Measurements from ENCODE around the gene RNF227.
A peak's percentile ranks its signal among the peaks of the same experiment; 100 is the strongest.
"Not testable (repeated sequence)": the region's sequence is repeated elsewhere in the genome, so short reads cannot be mapped to it uniquely, and the experiment has no call there.

RNF227 gene

GRCh38 chr17:7915611-7916384 lies at the start of gene RNF227:
RNF227 (minus strand) TSS chr17:7916289; CDS start chr17:7916195, 94 bp downstream.
- FAIRE-seq (peak; percentile 86), DNase-seq (ENCODE audit: insufficient read length, low spot score) (peak; percentile 76)

DNA sequence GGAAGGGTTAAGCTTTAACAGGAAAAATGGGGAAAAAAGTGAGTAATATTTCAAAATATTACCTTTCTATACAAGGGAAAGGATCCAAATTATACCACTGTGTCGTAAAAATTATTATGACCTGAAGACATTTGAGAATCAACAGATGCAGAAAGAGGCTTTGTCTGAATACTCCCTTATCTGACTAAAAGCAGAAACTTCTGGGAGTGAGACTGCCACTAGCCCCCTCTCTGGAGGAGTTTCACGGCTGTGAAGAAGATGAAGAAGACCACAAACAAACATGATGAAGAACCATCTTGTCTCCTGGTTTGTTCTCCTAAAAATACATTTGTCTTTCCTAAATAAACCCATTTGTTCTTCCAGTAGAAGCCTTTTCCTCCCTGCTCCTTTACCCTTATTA lies 45.3 kb upstream of the RNF227 start:
- DNase-seq (ENCODE audit: insufficient read length, low spot score) (no peak), FAIRE-seq (no peak)

- FAIRE-seq (no peak), DNase-seq (ENCODE audit: insufficient read length, low spot score) (no peak)
Measured at GRCh38 chr17:7959503-7960253, 43.6 kb upstream of the RNF227 start.

DNA sequence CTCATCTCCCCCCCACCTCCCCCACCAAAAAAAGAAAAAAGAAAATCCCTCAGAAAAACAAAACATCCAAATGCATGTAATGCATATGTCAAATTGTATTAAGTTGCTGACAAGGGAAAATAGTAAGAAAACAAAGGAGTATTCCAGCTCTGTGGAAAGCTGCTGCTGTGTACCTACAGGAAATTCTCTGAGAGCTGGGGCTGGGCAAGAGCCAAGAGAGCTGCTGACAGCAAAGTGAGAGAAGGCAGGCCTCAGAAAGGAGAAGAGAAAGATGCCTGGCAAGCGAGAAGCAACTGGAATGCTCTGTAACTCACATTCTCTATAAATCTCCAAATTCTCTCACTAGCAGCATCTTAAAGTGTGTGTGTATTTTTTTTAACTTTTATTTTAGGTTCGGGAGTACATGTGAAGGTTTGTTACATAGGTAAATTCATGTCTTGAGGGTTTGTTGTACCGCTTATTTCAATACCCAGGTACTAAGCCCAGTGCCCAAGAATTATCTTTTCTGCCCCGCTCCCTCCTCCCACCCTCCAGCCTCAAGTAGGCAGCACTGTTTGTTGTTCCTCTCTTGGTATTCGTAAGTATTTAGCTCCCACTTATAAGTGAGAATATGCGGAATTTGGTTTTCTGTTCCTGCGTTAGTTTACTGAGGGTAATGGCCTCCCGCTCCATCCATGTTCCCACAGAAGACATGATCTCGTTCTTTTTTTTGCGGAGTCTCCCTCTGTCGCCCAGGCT lies 40.3 kb upstream of the RNF227 start:
- DNase-seq (ENCODE audit: insufficient read length, low spot score) (no peak), FAIRE-seq (no peak)

DNA sequence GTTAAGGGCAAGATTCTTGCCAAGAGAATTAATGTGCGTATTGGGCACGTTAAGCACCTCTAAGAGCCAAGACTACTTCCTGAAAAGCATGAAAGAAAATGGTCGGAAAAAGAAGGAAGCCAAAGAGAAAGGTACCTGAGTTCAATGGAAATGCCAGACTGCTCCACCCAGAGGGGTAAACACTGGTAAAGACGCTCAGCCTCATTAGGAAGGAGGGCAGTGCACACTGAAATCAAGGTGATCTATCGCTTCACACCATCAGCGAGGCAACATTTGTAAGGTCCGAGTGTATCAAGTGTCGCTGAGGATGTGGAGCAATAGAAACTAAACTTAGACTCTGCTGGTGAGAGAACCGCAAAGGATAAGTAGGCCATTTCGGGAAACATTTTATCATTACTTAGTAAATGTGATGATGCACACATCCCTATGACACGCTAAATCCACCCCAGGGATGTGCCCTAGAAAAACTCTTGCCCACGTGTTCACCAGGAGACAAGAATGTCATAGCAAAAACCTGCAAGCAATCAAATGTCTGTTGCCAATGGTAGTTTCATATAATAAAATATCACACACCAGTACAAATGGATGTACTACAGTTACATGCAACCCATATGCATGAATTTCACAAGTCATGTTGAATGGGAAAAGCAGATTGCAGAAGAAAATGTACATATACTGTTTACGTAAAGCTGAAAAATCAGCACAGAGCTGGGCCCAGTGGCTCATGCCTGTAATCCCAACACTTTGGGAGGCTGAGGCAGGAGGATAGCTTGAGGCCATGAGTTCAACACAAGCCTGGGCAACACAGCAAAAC lies 39.5 kb upstream of the RNF227 start:
- DNase-seq (ENCODE audit: insufficient read length, low spot score) = no peak
- FAIRE-seq = no peak

DNA sequence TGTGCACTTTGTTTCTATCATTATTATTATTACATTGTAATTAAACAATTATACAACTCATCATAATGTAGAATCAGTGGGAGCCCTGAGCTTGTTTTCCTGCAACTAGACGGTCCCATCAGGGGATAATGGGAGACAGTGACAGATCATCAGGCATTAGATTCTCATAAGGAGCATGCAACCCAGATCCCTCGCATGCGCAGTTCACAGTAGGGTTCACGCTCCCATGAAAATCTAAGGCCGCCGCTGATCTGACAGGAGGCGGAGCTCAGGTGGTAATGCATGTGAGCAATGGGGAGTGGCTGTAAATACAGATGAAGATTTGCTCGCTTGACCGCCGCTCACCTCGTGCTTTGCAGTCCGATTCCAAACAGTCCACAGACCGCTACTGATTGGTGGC lies 37.2 kb upstream of the RNF227 start:
- DNase-seq (ENCODE audit: insufficient read length, low spot score); FAIRE-seq: not testable (repeated sequence)

DNA sequence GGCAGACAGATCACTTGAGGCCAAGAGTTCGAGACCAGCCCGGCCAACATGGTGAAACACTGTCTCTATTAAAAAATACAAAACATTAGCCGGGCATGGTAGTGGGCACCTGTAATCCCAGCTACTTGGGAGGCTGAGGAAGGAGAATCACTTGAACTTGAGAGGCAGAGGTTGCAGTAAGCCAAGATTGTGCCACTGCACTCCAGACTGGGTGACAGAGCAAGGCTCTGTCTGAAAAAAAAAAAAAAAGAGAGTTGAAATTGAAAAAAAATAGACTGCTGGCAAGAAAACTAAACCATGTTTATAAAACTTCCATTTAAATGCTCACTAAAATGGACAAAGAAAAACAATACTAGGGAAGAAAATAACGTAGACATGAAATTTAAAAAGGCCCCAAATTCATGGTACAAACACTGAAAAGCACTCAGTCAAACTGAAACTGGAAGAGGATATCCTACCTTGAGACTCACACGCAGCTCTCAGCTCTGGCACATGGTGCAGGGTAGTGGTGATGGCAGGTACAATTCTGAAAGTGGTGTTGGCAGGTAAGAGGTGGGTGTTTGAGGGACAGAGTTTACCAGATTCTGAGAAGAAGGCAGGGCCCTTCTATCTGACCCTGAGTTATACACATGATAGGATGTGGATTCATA lies 35.2 kb upstream of the RNF227 start:
- FAIRE-seq = peak; percentile 92
- peak; percentile 61 for DNase-seq (ENCODE audit: insufficient read length, low spot score)

DNA sequence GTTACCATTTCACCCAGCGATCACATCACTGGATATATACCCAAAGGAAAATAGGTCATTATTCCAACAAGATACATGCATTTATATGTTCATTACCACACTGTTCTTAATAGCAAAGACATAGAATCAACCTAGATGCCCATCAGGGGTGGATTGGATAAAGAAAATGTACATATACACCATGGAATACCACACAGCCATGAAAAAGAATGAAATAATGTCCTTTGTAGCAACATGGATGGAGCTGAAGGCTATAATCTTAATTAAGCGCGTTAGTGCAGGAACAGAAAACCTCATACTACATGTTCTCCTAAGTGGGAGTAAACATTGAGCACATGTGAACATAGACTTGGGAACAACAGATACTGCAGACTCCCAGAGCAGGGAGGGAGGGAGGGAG lies 34.5 kb upstream of the RNF227 start:
- DNase-seq (ENCODE audit: insufficient read length, low spot score) (no peak), FAIRE-seq (peak; percentile 4)

DNA sequence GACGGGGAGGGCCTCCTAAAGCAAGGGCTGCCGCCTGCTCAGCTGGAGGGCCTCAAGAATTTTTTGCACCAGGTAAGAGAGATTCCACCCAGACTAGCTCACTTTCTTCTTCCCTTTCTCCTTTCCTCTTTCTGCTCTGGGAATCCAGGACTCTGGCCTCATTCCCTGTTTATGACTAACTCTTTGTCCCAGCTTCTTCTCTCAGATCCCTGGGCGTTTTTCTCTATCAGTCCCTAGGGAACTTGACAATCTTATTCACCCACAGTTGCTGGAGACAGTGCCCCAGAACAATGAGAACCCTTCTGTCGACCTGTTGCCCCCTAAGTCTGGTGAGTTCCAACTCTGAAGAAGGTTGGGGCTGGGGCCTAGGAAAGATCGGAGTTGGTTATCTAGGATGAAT lies 31.6 kb upstream of the RNF227 start:
- no peak for DNase-seq (ENCODE audit: insufficient read length, low spot score)
- no peak for FAIRE-seq

GRCh38 chr17:7946441-7946840 lies 30.4 kb upstream of the RNF227 start:
- no peak for FAIRE-seq

DNA sequence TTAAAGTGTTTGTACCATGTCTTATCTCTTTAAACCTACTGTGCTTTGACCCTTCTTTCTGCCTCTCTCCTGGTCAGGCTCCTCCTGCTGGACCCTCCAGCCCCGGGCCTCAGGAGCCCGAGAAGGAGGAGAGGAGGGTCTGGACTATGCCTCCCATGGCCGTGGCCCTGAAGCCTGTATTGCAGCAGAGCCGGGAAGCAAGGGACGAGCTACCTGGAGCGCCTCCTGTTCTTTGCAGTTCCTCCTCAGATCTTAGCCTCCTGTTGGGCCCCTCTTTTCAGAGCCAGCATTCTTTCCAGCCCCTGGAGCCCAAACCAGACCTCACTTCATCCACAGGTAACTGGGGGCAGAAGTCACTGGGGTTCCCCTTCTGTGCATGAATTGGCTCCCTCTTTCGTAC lies 29.6 kb upstream of the RNF227 start:
- FAIRE-seq = no peak
- no peak for DNase-seq (ENCODE audit: insufficient read length, low spot score)

More at GRCh38 chr17:7946441-7946840, 30.4 kb upstream of the RNF227 start:
- DNase-seq (ENCODE audit: insufficient read length, low spot score) = no peak

DNA sequence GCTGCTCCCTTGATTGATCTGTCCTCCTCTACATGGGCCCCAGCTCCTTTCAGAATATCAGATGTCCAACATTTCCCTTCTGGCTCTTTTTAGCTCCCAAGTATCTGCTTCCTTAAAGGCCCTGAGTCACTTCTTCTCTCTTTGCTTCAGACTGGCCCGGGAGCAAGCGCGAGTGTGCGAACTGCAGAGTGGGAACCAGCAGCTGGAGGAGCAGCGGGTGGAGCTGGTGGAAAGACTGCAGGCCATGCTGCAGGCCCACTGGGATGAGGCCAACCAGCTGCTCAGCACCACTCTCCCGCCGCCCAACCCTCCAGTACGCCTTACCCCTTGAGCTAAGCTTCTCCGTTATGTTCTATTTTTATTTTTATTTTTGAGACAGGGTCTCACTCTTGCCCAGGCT lies 28.2 kb upstream of the RNF227 start:
- DNase-seq (ENCODE audit: insufficient read length, low spot score) (no peak), FAIRE-seq (no peak)

DNA sequence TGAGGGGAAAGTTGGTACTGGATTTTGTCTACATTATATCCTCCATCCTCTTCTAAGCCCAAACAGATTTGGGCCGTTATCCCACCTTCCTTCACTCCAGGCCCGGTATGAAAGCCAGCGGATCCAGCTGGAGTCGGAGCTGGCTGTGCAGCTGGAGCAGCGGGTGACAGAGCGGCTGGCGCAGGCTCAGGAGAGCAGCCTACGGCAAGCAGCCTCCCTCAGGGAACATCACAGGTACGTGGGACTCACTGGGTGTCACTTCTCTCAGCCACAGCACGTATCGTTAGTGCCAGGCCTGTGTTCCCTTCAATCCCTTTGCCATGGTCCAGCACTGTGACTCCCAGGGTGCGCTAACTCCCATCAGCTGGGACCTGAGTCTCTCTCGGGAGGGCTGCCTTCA lies 27.2 kb upstream of the RNF227 start:
- no peak for FAIRE-seq

DNA sequence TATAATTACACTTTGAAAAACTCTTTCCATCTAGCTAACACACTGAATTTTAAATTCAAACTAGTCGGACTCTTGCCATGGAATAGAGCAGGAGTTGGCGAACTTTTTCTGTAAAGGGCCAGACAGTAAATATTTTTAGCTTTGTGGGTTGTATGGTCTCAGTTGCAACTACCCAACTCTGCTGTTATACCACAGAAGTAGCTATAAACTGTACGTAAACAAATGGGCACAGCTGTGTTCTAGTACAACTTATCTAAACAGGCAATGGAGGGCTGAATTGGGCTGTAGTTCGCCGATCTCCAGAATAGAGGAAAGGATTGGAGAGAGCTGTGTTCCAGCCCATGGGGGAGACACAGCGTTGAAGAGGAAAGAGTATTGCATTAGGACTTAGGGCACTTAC lies 24.7 kb upstream of the RNF227 start:
- DNase-seq (ENCODE audit: insufficient read length, low spot score) (no peak), FAIRE-seq (no peak)

More for the DNA sequence above, 27.2 kb upstream of the RNF227 start:
- DNase-seq (ENCODE audit: insufficient read length, low spot score) = no peak

DNA sequence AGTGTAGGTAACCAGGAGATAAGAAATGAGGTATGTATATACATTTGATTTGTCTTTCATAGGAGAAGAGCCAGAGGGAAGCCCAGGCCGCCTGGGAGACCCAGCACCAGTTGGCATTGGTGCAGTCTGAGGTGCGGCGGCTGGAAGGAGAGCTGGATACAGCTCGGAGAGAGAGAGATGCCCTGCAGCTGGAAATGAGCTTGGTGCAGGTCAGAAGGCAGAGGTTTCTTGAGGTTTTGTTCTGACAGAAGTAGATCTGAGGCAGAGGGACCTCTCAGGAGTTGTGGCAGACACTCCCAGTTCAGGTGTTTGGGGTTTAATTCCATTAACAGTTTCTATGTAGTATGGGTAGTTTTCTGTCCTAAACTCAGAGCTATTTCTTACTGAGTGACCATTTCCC lies 23.9 kb upstream of the RNF227 start:
- FAIRE-seq = no peak

DNA sequence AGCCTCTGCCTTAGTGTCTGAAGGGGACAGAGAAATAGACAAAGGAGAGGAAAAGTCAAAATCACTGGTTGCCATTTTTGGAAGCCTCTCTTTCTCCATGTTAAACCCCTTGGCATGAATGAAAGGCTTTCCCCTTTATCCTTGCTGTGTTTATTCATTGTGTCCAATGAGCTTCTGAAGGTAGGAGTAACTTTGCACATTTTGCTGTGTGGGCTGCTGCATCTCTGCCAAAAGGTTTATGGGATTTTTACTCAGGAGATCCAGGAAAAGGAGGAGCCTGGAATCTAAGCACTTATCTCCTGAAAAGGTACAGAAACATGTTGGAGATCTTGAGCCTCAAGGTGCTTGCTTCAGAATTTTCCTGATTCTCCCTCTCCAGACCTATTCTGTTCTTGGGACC lies 19.8 kb upstream of the RNF227 start:
- FAIRE-seq (no peak), DNase-seq (ENCODE audit: insufficient read length, low spot score) (no peak)

More for the DNA sequence above, 23.9 kb upstream of the RNF227 start:
- DNase-seq (ENCODE audit: insufficient read length, low spot score) = no peak

GRCh38 chr17:7932949-7933348 lies 16.9 kb upstream of the RNF227 start:
- DNase-seq (ENCODE audit: insufficient read length, low spot score) (no peak), FAIRE-seq (peak; percentile 76)

GRCh38 chr17:7932483-7932891 lies 16.4 kb upstream of the RNF227 start:
- FAIRE-seq = peak; percentile 11
- DNase-seq (ENCODE audit: insufficient read length, low spot score) = no peak

- DNase-seq (ENCODE audit: insufficient read length, low spot score) (peak; percentile 99), FAIRE-seq (peak; percentile 99)
Measured at GRCh38 chr17:7931709-7932482, 15.8 kb upstream of the RNF227 start, which contains the start of the genes CNTROB and TRAPPC1. CNTROB (plus strand) TSS chr17:7932206; CDS start chr17:7933080, 874 bp downstream. TRAPPC1 (minus strand) TSS chr17:7931946; CDS start chr17:7931829, 117 bp downstream.

All from GM19239 (cell line).